ENCODE measurements around the gene PDE7B.

DNA sequence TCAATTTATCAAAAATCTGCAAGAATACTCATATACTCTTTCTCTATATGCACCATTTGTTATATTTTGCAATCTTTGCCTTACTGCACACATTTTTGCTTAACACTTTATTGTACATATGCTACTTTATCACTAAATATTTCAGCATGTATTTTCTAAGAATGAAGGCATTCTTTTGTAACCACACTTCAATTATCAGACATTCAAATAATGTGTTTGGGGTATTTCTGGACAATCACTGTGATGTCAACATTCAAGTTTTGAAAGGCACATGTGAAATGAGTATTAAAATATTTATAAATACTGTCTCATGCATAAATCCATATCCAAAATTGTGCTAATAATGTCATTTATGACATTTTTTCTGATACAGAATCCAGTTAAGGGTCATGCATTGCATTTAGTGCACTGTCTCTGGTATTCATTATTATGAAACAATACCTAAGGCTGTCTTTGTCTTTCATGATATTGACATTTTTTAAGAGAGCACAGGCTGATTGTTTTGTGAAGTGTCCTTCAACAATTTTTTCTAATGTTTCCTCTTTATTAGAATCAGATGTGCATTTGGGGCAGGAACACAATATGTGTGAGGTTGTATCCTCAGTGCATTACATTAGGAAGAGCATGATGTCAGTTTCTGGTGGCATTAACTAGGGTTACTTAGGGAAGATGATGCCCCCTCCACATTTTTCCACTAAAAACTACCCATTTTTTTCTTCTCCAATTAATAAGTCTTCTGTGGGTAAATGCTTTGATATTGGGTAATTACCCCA is 292.9 kb downstream of the PDE7B start:
- TF ChIP-seq CTCF (conservative IDR thresholded peaks at IDR 0.05 in 1 of 2, IDR thresholded peaks at IDR 0.05 in 1 of 2; ENCODE audit: low read depth in 1 of 2, low read length in 2 of 2) (no peak), EZH2 (IDR thresholded peaks at IDR 0.05; ENCODE audit: low read length, missing control alignments) (no peak)

All from fibroblast of lung (primary cell).